A549 (cell line): ENCODE results near the gene GPATCH3.

Experiments used
- ESRRA ChIP-seq: fragments of 150-350 bp; IDR thresholded peaks from 2 replicates; pipeline ENCODE4 v1.6.1; 2014; ENCODE audit warnings: mild to moderate bottlenecking, low read length, borderline replicate concordance
- HOXB5 ChIP-seq: fragments of 250-450 bp; sonication (Bioruptor Pico); IDR thresholded peaks from 2 replicates; pipeline ENCODE4 v1.5.0; 2020; ENCODE audit warnings: mild to moderate bottlenecking, moderate library complexity
- POLR2A ChIP-seq: IDR thresholded peaks from 2 replicates; pipeline ENCODE4 v1.6.1; 2012; ENCODE audit warnings: mild to moderate bottlenecking, low read length
- RFX5 ChIP-seq: fragments of 450-650 bp; IDR thresholded peaks from 2 replicates; pipeline ENCODE4 v1.7.1; 2014; ENCODE audit warnings: antibody characterized with exemption, mild to moderate bottlenecking, moderate library complexity
- ZFP36 ChIP-seq: fragments of 450-650 bp; IDR thresholded peaks from 2 replicates; pipeline ENCODE4 v1.6.1; 2014; ENCODE audit warnings: borderline replicate concordance; ENCODE audit not compliant: partially characterized antibody
- TF ChIP-seq, protein P1 (sequence below): fragments of >200 bp; sonication (Bioruptor Twin); formaldehyde crosslinking; IDR thresholded peaks from 3 replicates; pipeline ENCODE4 v1.5.1; 2016
- TF ChIP-seq, protein P2 (sequence below): IDR thresholded peaks from 2 replicates; pipeline ENCODE4 v1.6.1; 2012

GRCh38 chr1:26857473-26858060, 42.7 kb downstream of the GPATCH3 start:
- TF ChIP-seq, protein P1, sequence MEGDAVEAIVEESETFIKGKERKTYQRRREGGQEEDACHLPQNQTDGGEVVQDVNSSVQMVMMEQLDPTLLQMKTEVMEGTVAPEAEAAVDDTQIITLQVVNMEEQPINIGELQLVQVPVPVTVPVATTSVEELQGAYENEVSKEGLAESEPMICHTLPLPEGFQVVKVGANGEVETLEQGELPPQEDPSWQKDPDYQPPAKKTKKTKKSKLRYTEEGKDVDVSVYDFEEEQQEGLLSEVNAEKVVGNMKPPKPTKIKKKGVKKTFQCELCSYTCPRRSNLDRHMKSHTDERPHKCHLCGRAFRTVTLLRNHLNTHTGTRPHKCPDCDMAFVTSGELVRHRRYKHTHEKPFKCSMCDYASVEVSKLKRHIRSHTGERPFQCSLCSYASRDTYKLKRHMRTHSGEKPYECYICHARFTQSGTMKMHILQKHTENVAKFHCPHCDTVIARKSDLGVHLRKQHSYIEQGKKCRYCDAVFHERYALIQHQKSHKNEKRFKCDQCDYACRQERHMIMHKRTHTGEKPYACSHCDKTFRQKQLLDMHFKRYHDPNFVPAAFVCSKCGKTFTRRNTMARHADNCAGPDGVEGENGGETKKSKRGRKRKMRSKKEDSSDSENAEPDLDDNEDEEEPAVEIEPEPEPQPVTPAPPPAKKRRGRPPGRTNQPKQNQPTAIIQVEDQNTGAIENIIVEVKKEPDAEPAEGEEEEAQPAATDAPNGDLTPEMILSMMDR: no peak
- TF ChIP-seq POLR2A: no peak
- no peak for TF ChIP-seq ZFP36
- no peak for TF ChIP-seq RFX5
- TF ChIP-seq HOXB5 (CRISPR knock-in tag): no peak
- TF ChIP-seq, protein P2, sequence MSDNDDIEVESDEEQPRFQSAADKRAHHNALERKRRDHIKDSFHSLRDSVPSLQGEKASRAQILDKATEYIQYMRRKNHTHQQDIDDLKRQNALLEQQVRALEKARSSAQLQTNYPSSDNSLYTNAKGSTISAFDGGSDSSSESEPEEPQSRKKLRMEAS: no peak
- TF ChIP-seq ESRRA: no peak
